OCI-LY7 (cell line): ENCODE results near the gene CBFA2T3. TPM values are rescaled to one million over a fixed set of nuclear protein-coding genes. Genes with fewer than 3 reads are reported as not detected.
A peak's percentile ranks its signal among the peaks of the same experiment; 100 is the strongest.

ENCODE experiments used
- BruUV-seq: library from RNA; stranded (reverse); fragments of 400-500 nt; replicated peaks from 2 replicates; lab custom pipeline; 2021; lab: Mats Ljungman, UMichigan
- CTCF ChIA-PET: fragments of 300-600 bp; sonication (Branson Sonifier 250); formaldehyde crosslinking; loops from one replicate; lab custom pipeline; 2022; ENCODE audit warnings: antibody characterized with exemption; ENCODE audit not compliant: unreplicated experiment; lab: Charles Lee
- POLR2A ChIA-PET: fragments of 300-600 bp; sonication (Branson Sonifier 250); formaldehyde crosslinking; loops from one replicate; lab custom pipeline; 2022; ENCODE audit warnings: antibody characterized with exemption; lab: Charles Lee
- DNase-seq: peaks from one replicate; pipeline ENCODE4 v3.0.0-alpha.2; 2015; ENCODE audit warnings: low spot score
- H2AFZ ChIP-seq: fragments of 200-600 bp; sonication (generic), shearing (Covaris generic); 2 replicates; pipeline ENCODE4 v1.6.1; 2014; ENCODE audit warnings: mild to moderate bottlenecking, antibody characterized with exemption, low read length, moderate library complexity
- H3K27ac ChIP-seq: fragments of 200-600 bp; sonication (generic); 2 replicates; pipeline ENCODE4 v1.5.1; 2014; ENCODE audit warnings: mixed run types, low read depth, mild to moderate bottlenecking, moderate library complexity, low read length, inconsistent platforms; ENCODE audit not compliant: poor library complexity, severe bottlenecking
- H3K36me3 ChIP-seq: fragments of 200-600 bp; sonication (generic); 2 replicates; pipeline ENCODE4 v1.6.1; 2014; ENCODE audit warnings: mild to moderate bottlenecking, antibody characterized with exemption, low read length, moderate library complexity, mixed read lengths; ENCODE audit not compliant: insufficient read depth
- H3K4me1 ChIP-seq: fragments of 200-600 bp; sonication (generic); 2 replicates; pipeline ENCODE4 v1.5.1; 2014; ENCODE audit warnings: mild to moderate bottlenecking, low read length; ENCODE audit not compliant: insufficient read depth, poor library complexity, severe bottlenecking
- H3K4me2 ChIP-seq: fragments of 200-600 bp; sonication (generic); 2 replicates; pipeline ENCODE4 v1.6.1; 2014; ENCODE audit warnings: mild to moderate bottlenecking, low read length
- H3K4me3 ChIP-seq: fragments of 200-600 bp; sonication (generic); 2 replicates; pipeline ENCODE4 v1.5.1; 2014; ENCODE audit warnings: mild to moderate bottlenecking, low read depth, low read length; ENCODE audit not compliant: poor library complexity, severe bottlenecking
- H3K79me2 ChIP-seq: fragments of 200-600 bp; sonication (generic); 2 replicates; pipeline ENCODE4 v1.6.1; 2016; ENCODE audit warnings: low read depth, mild to moderate bottlenecking, low read length, moderate library complexity, mixed read lengths; ENCODE audit not compliant: insufficient read depth
- H3K9me2 ChIP-seq: fragments of 200-600 bp; sonication (generic); 2 replicates; pipeline ENCODE4 v1.6.1; 2016; ENCODE audit warnings: mild to moderate bottlenecking, low read length, mixed read lengths; ENCODE audit not compliant: insufficient read depth
- H3K9me3 ChIP-seq: fragments of 200-600 bp; sonication (generic); 2 replicates; pipeline ENCODE4 v1.6.1; 2014; ENCODE audit warnings: mild to moderate bottlenecking, mixed run types, low read length, mixed read lengths
- H4K20me1 ChIP-seq: fragments of 200-600 bp; sonication (generic); 2 replicates; pipeline ENCODE4 v1.6.1; 2014; ENCODE audit warnings: mild to moderate bottlenecking, antibody characterized with exemption, low read length, moderate library complexity, mixed read lengths; ENCODE audit not compliant: insufficient read depth
- CTCF ChIP-seq: fragments of 200-600 bp; sonication (generic); conservative IDR thresholded peaks from 2 replicates; pipeline ENCODE4 v1.5.1; 2014; ENCODE audit warnings: mild to moderate bottlenecking, antibody characterized with exemption, low read length, moderate library complexity, mixed read lengths
- EZH2phosphoT487 ChIP-seq: fragments of 200-600 bp; sonication (generic); IDR thresholded peaks from 2 replicates; pipeline ENCODE4 v1.6.1; 2018; ENCODE audit warnings: low read depth, borderline replicate concordance, mild to moderate bottlenecking, mixed run types, antibody characterized with exemption, low read length, moderate library complexity, mixed read lengths
- intact Hi-C: fragments of 100-400 bp; cut with micrococcal nuclease; formaldehyde crosslinking; loops from one replicate; pipeline ENCODE4 v1.10.0; 2022; ENCODE audit not compliant: unreplicated experiment
- total RNA-seq, 2 experiments: library from RNA; depleted of rRNA in 1 of 2; stranded (reverse); fragments of >200 nt in 1 of 2; shearing (Covaris generic) in 1 of 2; gene quantifications; 2 replicates each; pipeline ENCODE4 v1.2.3, GENCODE V29; 2014 to 2022

CBFA2T3 gene
- total RNA-seq, 2 experiments from 2014 or later: 1.1 to 48.0 TPM

DNA sequence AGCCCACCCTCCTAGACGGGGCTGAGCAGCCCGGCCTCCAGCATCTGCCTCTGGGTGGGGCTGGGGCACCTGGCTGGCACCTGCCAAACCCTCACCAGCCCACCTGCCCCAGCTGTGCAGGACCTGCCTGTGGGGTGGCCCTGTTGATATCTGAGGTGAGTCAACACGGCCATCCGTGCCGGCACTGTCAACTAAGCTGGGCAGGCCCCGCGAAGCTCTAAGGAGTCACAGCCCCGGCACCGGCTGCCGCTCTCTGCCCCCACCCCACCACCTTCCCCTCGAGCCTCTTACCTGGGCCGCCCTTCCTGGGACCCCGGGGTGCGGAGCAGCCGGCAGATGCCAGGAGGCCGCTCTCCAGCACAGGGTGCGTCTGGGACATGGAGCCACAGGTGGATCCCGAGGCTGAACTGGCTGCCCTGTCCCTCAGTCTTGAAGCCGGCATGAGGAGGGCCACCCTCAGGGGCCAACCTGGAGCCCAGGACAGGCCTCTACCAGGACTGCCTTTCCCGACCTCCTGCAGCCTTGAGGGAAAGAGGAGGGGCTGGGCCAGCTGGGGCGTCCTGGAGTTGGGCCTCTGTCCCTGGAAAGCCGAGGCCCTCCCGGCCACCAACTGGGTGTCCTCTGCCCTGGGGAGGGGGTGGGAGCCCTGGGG is 515 bp downstream of the CBFA2T3 start:
- intact Hi-C loops: loop anchor here (1.0 kb wide), 1 partner anchor 8 kb away; no protein-coding TSS in a partner anchor
- Histone ChIP-seq H3K27ac (peak overlapping the region; percentile 91), H3K4me1 (peaks cover 89% of the 10 kb centered on the region), H3K79me2 (no peaks in the 10 kb centered on the region), H4K20me1 (no peaks in the 10 kb centered on the region), H3K4me3 (peak overlapping the region; percentile 60), H3K9me3 (no peaks in the 10 kb centered on the region), H3K36me3 (no peaks in the 10 kb centered on the region), H3K4me2 (peak overlapping the region; percentile 75), H3K9me2 (no peaks in the 10 kb centered on the region), H2AFZ (no peak overlapping the region)
- POLR2A ChIA-PET: interaction anchor here (0.8 to 4.1 kb wide), 3 partner anchors 8 to 121 kb away, joined by 3 to 22 read pairs (median 11); no protein-coding TSS in a partner anchor
- no TSS peak for BruUV-seq
- no peak for TF ChIP-seq CTCF
- TF ChIP-seq EZH2phosphoT487: no peak
- peak; percentile 78 for DNase-seq
- CTCF ChIA-PET: no interaction called here

- Histone ChIP-seq H3K4me1 (peaks cover 92% of the 10 kb centered on the region), H3K4me3 (peak overlapping the region; percentile 60), H3K79me2 (no peaks in the 10 kb centered on the region), H2AFZ (no peak overlapping the region), H3K27ac (peak overlapping the region; percentile 91), H3K9me2 (no peaks in the 10 kb centered on the region), H3K36me3 (no peaks in the 10 kb centered on the region), H4K20me1 (no peaks in the 10 kb centered on the region), H3K9me3 (no peaks in the 10 kb centered on the region), H3K4me2 (peak overlapping the region; percentile 75)
- ChIA-PET CTCF (no interaction called here), POLR2A (interaction anchor here (4.1 kb wide), 1 partner anchor 17 kb away, joined by 22 read pairs; no protein-coding TSS in a partner anchor)
- BruUV-seq: no TSS peak
- no peak for DNase-seq
- no peak for TF ChIP-seq CTCF
- TF ChIP-seq EZH2phosphoT487: no peak
- intact Hi-C loops: no loop called here
Measured at GRCh38 chr16:88975511-88976061, 1.4 kb downstream of the CBFA2T3 start.

DNA sequence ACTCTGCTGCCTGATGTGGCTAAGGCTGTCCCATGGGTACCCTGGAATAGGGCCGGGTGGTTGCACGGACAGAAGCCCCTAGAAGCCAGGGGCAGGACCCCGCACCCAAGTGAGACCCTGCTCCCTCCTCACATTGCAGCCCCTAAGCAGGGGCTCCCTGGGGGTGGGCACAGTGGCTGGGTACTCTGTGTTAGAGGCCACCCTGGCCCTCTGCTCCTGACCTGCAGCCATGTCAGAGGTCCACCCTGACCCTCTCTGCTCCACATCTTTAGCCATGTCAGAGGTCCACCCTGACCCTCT is 2.1 kb downstream of the CBFA2T3 start:
- POLR2A ChIA-PET: no interaction called here
- Histone ChIP-seq H3K4me2 (peak overlapping the region; percentile 75), H3K79me2 (no peaks in the 10 kb centered on the region), H3K9me3 (no peaks in the 10 kb centered on the region), H4K20me1 (no peaks in the 10 kb centered on the region), H3K36me3 (no peaks in the 10 kb centered on the region), H3K4me1 (peaks cover 99% of the 10 kb centered on the region), H3K9me2 (no peaks in the 10 kb centered on the region), H3K27ac (peak overlapping the region; percentile 91), H3K4me3 (peak overlapping the region; percentile 60), H2AFZ (no peak overlapping the region)
- CTCF ChIA-PET: no interaction called here
- no peak for DNase-seq
- intact Hi-C loops: no loop called here
- TF ChIP-seq CTCF: no peak
- no peak for TF ChIP-seq EZH2phosphoT487
- no TSS peak for BruUV-seq
